HuH-7 (cell line): ENCODE data around the gene SH2D4B.

ENCODE experiments used
- DNase-seq: peaks from one replicate; pipeline ENCODE4 v3.0.0; 2011; ENCODE audit warnings: low spot score

Gene SH2D4B

DNA sequence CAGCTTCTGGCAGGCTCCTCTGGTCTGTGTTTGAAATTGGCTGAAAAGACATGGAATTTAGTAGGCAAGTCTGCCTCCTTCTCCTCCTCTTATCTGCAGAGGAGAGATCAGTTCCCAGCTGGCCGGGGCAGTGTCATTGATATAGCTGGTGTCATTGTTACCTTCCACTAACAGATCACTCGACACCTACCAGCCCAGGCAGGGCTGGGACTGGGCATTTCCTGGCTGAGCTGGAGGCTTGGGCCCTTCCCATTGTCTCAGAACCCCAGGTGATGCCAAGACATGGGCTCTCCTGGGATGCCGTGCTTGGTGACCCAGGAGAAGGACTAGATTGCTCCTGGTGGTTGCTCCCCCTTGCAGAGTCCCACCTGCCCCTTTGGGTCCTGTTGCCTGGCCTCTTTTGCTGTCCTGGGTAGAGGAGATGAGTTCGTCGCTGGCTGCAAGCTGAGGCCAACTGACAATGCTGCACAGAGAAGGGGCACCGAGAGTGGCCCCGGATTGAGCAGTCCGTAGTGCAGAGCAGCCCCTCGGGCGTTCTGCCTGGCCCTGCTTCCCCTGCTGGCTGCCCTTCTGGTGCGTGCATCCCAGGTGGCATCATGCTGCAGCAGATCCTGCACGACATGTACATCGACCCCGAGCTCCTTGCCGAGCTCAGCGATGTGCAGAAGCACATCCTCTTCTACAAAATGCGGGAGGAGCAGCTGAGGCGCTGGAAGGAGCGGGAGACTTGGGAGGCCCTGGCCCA, at the start of gene SH2D4B:
Gene SH2D4B, plus strand, starts transcription at position 167 of the 745 bp plus-strand sequence. Its CDS starts 430 bp downstream, at position 597.
- DNase-seq: no peak

DNA sequence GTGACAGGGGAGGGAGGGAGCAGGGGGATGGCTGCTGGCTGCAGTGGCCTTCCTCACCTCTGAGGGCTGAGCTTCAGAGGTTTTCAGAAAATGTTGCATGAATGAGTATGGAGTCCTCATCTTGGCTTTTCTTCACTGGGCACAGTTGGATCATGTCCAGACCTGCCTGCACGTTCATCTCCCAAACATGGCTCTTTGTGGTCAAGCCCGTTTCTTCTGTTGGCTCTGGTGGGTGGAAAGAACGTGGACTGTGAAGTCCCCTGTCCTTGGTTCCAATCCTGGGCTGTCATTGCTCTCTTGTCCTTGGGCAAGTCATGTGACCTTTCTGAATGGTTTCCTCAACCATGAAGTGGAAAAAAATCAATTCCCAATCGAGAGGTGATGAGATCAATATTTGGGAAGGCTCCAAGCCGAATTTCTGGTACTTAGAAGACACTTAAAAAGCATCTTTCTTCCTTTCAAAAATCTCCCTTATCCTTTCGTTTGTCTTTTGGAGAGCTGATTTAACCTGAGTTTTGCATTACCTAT, 49.1 kb upstream of the SH2D4B start:
- DNase-seq: no peak

DNA sequence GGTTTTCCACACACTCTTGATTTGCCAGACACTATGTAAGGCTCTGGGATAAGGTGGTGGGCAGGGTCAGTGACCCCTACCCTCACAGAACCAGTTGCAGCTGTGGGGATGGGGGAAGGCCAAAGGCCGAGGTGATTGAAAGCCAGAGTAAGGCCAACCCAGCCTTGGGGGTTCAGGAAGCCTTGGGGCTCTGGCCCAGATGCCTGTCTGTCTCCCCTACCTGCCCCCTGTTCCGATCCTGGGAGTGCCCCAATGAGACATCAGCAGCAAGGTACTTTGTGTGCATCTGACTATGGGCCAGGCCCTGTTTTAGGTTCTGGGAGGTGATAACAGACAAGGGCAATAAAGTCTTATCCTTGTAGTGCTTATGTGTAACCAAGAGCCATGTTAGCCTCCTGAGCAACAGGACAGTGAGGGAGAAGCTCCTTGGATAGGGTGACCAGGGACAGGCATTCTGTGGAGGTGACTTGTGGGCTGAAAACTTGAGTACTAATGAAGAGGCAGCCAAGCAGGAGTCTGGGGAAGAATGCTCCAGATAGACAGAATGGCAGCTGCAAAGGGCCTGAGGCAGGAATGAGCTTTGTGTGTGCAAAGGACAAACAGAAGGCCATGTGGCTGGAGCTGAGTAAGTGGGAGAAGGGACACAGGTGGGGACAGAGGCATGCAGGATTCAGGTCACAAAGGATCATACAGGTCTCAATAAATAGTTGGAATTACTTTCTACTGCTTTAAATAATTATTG, 48.2 kb upstream of the SH2D4B start:
- no peak for DNase-seq

DNA sequence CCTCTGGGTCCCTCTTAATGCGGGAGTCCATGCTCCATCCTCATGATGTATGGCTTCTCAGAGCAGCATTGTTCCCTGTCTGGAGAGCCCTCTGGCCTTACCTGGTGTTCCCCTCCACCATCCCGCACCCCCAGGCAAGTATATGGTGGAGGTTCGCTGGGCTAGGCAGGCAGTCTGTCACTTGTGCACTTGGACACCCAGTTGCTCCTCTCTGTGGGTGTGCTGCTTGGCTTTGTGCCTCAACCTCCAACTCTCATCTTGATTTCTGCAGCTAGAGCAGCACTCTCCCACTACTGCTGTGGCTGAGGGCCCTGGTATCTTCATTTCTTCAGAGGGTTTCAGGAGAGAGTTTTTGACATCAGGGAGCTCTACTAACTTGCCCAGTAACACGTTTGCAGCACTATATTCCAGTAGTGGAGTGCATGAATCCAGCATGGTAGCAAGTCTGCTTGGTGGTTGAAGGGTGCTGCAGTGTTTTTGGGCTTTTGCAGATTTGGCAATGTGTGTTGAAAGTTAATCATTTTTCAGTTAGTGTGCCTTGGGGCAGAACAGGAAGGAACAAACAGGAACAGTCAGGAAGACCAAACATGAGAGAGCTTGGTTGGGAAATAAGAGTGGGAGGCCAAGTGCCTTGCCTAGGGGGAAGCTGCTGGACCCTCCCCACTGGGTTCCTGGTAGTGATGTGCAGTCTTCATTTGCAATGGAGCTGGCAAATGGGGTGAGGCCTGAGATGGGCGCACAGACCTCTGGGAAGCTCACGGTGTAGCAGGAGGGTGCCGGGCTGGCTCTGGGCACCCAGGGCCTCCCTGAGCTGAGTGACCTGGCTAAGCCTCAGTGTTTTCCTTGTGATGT, 46.2 kb upstream of the SH2D4B start:
- DNase-seq: no peak

DNA sequence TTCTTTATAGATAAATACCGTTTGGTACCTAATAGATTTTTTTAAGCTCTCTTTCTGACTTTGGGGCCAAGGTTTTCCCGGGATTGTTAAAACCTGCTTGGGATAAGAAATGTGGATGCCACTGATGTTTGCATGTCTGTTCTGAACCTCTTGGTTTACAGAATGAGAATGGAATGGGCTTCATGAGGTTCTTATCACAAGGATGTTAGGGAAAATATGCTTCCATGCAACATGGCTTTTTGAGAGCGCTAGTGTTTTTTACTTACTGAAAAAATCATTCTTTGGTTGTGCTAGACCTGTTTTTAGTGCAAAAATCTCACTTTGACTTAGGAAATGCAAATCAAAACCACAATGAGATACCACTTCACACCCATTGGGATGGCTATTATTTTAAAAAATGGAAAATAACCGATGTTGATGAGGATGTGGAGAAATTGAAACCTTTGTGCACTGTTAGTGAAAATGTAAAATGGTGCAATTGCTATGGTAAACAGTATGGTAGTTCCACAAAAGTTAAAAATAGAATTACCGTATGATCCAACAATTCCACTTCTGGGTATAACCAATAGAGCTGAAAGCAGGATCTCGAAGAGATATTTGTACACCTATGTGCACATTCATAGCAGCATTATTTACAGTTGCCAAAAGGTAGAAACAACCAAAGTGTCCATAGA, 44.7 kb upstream of the SH2D4B start:
- DNase-seq: no peak

DNA sequence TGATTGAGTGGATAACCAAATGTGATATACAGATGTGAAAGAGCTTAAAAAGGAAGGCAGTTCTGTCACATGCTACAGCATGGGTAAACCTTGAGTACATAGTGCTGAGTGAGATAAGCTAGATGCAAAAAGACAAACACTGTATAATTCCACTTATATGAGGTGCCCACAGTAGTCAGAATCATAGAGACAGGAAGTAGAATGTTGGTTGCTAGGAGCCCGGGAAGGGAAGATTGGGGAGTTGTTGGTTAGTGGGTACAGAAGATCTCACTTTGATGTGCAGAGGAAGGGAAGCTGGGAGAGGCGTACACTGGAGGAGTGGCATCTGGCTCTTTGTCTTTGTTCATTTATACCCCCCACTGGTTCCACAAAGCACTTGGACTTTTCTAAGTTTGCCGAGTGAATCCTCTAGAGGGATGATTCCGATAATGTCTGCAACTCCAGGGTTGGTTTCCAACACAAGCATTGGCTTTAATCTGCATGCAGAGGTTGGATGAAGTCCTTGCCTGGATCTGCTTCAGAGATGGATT, 44.1 kb upstream of the SH2D4B start:
- no peak for DNase-seq

DNA sequence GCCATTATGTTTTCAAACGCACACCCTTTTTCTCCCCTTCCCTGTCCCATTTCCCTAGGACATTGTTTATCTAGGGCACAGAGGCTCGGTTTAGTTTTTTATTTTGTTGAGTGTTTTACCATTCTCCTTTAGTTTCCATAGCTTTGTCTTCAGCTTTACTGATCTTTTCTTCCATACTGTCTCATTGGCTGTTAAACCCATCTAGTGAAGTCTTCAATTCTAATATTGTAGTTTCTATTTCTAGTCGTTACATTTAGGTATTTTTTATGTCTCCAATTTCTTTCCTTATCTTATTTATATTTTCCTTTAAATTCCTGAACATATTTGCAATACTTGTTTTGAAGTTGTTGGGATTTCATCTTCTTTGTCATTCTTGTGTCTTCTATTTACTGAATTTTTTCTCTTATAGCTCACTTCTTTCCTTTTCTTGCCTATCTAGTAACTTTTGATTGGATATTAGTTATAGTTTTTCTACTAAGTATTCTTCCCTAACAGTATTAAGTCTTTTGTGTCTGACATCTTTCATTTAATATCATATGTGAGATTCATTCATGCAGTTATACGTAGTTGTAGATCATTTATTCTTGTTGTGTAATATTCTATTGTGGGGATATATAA, 41.0 kb upstream of the SH2D4B start:
- no peak for DNase-seq

DNA sequence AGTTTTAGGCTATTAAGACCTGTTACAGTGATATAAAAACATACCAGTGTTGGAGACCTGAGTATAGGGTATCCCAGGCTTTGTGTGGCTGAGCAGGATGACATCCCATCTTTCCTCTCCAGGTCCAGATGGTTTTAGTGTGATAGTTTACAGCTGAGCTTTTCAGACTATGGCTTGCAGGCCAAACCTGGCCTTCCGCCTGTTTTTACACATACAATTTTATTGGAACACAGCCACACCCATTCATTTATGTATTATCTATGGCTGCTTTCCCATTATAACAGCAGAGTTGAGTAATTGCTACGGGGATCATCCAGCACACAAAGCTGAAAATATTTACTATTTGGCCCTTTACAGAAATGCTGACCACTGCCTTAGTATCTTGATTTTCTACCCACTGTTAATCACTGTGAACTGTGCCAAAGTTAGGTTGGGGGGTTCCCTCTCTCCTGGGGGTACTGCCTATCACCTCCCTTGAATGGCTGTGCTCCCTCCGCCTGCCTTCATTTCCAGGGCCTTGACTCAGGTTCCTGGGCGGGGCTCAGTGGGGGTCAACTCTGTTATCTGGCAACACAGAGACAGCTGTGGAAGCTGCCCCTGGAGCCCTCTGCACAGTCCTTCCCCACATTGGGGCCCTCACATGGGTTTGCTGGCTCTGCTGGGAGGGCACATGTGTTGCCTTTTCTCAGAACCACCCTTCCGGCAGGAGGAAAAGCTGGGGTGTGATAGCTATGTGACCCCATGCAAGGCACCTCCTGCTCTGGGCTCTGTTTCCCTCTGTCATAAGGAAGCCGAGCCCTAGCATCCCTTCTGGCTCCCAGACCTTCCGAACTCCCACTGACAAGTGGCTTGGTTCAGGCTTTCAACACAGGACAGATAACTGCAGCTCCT, 40.3 kb upstream of the SH2D4B start:
- DNase-seq: no peak

DNA sequence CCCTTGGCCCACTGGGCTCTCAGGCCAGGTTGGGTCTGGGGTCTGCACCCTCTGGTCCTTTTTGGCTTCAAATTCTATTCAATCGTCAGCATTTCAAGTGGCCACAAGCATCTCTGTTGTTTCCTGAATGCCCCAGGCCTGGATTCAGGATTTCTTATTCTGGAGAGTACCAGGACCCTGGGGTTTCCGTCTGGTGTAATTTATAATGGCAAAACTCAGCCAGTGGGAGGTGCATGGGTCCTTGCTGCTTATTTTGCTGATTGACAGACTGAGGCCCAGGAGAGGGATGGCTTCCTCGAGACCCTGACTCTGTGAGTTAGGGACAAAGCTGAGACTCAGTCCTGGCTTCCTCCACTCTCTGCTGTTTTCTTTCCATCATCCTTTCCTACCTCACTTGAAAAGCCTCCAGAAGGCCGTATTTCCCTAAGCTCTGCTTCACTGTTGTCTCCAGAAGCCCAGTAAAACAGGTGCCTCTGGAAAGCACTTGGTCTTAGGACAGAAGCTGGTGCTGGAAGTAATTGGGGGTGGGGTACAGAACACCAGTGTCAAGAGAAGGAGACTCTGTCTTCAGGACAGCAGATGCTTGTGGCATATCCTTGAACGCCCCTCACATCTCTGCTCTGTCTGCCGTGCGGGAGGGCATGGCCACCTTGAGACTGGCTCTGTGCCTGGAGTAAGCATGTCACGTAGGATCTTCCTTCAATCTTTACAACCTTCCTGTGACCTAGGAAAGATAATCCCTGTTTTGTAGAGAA, 39.4 kb upstream of the SH2D4B start:
- no peak for DNase-seq

DNA sequence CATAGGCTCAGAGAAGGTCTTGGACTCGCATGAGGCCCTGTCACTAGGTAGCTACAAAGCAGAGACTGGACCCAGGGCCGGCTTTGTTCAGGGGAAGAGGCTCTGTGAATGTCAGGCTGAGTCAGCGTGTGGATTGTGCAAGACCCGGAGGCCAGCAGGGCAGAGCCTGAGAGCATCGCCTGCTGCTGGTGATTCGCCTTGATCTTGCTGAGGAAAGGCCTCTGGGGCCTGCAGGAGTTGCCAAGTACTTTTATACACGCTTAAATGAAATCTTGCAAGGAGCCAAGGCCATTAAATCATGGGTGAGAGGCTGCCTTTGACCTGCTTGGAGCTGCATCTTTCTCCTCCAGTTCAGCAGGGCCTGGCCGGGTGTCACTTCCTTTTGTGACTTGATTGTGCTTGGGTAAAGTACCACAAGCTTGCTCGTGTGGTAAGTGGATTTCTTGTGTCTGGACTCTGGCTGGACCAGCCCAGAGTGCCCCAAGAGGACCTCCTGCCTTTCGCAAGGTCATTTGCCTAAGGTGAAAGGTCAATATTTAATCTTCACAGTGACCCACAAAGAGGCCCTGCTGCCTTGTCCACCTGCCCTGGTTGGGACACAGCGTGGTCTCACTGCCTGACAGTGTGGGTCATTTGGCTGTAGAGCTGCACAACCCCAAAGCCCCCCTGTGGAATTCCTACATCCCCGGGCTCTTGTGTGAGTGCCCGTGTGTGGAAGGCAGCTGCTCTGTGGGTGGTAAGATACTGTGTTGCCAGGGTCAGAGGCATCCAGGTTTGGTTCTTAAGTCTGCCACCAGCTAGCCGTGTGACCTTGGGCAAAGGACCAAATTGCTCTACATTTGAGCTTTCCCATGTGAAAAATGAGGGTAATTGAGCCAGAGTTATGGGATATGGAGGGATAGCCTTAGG, 38.6 kb upstream of the SH2D4B start:
- peak; percentile 67 for DNase-seq

DNA sequence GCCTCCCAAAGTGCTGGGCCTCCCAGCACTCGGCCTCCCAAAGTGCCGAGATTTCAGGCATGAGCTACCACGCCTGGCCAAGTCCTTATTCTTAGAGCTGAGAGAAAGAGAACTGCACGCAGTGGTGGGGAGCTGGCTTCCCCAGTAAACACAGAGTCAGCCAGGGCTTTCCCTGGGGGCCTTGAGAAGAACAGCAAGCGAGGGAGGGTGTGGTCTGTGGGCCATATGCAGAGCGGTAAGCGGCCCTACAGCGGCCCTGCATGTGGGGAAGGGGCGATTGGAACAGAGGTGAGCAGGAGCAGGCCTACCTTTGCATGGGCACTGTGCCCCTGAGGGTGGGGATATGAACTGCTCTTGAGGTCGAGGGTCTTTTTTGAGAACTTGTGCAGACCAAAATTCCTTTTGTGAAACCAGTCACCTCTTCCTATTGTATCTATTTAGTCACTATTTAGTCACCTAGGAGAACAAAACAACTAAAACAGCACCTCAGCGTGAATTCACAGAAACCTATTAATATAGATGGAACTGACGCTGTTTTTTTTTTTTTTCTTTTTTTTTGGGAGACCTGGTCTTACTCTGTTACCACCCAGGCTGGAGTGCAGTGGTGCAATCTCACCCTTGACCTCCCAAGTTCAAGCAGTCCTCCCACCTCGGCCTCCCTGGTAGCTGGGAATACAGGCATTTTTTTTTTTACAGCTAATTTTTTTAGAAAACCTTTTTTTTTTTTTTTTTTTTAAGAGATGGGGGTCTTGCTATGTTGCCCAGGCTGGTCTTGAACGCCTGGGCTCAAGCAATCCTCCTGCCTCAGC, 36.9 kb upstream of the SH2D4B start:
- no peak for DNase-seq

DNA sequence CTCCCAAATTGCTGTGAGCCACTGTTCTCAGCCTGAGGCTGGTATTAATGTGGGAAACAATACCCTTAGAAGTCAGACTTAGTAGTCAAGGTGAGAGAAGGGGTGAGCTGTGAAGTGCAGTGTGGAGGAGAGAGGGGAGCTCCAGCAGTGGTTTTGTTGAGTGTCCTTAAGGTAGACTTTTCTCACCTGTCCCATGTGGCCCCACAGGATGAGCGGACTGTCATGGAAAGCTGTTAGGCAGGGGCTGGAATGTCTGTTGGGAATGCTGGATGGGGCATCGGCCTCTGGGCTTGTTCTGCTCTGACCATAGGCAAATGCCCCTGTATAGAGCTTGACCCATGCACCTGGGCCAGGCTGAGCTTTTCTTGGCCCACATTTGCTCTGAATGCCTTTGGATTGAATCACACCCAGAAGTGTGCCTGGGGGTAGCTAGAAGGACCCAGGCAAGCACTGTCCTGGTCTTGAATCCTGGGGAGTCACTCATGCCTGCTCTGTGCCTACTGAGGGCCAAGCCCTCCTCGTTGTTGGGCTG, 36.3 kb upstream of the SH2D4B start:
- no peak for DNase-seq

DNA sequence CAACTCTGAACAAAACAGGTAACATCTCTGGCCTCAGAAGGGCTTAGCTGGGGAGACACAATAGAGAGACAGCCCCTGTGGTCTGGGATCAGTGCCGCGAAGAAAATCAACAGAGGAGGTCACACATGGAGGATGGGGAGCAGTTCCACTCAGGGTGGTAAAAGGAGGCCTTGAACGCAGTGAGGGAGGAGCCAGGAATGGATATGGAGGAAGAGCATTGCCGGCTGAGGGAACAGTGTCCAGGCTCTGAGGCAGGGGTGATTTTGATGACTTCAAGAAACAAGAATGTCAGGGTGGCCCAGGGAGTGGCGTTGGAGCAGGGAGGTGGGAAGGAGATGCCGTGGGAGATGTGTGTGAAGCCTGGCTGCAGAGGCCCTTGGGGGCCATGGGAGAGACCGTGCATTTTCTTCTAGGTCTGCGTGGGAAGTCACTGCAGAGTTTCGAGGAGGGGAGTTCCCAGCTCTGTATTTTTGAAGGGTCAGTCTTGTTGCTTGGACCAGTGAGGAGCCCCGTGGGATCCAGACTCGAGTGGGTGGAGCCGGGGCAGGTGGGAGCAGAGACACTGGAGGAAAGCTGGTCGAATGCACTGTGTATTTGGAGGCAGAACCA, 35.7 kb upstream of the SH2D4B start:
- no peak for DNase-seq

DNA sequence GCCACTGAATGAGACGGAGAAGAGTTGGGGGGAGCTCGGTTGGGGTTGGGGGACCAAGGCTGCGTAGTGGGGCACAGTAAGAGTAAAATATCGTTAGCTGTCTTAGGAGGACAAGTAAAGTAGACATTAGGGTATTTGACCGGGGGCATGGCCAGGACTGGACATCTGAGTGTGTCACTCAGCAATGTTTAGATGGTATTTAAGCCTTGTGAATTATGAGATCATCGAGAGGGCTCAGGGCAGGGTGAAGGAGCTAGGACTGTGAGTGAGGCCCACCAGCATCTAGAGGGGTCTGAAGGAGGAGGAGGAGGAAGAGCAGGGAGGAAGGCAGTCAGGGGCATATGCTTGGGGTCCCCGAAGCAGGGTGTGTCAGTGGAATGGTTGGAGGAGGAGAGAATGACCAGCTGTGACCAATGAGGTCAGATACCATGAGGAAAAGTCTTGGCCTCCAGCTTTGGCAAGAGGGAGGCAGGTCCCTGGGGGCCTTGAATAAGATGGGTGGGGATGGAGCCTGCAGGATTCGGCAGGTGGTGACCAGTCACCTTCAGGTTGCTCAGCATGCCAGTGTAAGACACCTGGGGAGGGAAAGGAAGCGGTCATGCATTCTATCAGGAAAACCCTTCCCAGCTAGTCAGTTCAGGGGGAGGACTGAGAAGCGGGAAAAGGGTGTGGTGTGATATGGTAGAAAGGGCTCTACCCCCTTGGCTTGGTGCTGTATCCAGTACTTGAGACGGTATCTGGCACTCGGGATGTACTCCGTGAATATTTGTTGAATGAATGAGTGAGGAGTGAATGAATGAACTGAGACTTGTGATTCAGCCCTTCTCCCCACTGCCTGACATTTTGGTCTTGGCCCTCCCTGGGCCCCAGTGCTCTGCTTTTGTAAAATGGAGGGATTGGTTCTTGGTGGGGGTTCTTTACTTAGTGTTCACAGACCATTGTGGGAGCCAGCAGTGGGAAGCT, 34.8 kb upstream of the SH2D4B start:
- DNase-seq: no peak

DNA sequence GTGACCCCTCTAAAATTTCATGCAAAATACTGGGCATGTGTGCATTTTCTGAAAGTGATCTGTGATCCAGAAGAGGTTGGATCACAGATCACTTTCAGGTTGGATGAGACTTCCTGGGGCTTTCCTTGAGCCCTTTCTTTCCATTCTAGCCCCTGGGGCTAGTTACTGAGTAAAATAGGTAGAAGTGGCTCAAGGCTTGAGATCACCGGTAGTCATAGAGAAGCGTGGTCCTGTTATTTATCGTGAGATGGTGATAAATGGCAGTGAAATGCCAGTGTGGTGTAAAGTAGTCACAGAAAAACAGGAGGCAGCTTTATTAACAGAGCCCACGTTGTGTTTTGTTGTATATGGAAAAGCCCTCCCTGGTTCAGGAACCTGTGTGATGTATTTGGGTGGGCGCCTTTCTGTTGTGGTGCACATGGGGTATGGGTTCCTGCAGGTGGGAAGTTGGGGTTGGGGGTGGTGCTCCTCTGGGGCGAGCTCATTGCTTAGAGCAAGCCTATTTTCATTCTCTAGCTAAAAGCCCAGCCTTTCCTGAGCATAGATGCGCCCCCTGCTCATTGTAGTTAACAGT, 34.0 kb upstream of the SH2D4B start:
- DNase-seq: no peak
